Stomach (tissue), 4 donors: Measurements from ENCODE around the gene ARHGAP15.

Experiments
- POLR2A ChIP-seq, 4 donors: fragments of 450-650 bp; IDR thresholded peaks; one replicate each; pipeline ENCODE4 v1.6.1; 2016; ENCODE audit warnings: antibody characterized with exemption in 4 of 4, control low read depth in 2 of 4, mild to moderate bottlenecking in 1 of 4, moderate library complexity in 1 of 4
- POLR2AphosphoS5 ChIP-seq, 3 donors: sonication (generic); formaldehyde crosslinking; IDR thresholded peaks; one replicate each; pipeline ENCODE4 v1.6.1; 2016; ENCODE audit warnings: antibody characterized with exemption in 3 of 3
- TF ChIP-seq, protein P1 (sequence below), 7 experiments: fragments of 450-650 bp in 4 of 7; fragments of 200-600 bp in 3 of 7; sonication (generic) in 3 of 7; IDR thresholded peaks; one replicate each; pipeline ENCODE4 v1.5.1; 2016 to 2019; ENCODE audit warnings: antibody characterized with exemption in 7 of 7, control low read depth in 2 of 7, mild to moderate bottlenecking in 1 of 7

DNA sequence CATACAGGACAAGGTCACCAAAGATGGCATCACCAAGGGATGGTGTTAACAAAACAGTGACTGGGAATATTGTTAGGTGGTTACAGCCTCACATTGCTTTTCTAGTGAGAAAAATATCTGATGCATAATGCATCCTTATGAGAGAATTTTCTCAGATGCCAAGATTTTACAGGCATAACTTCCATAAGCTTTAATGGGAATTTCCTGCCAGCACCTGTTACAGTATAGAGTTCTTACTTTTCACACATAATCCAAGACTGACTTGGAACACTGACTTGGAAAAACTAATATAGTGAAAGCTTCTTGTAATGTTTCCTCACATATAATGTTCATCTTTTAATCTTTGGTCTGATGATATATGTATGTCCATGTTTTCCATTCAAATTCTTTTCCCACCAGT lies 402.8 kb downstream of the ARHGAP15 start:
- TF ChIP-seq POLR2AphosphoS5 (IDR thresholded peaks at IDR 0.05), result no peak
- TF ChIP-seq, protein P1, sequence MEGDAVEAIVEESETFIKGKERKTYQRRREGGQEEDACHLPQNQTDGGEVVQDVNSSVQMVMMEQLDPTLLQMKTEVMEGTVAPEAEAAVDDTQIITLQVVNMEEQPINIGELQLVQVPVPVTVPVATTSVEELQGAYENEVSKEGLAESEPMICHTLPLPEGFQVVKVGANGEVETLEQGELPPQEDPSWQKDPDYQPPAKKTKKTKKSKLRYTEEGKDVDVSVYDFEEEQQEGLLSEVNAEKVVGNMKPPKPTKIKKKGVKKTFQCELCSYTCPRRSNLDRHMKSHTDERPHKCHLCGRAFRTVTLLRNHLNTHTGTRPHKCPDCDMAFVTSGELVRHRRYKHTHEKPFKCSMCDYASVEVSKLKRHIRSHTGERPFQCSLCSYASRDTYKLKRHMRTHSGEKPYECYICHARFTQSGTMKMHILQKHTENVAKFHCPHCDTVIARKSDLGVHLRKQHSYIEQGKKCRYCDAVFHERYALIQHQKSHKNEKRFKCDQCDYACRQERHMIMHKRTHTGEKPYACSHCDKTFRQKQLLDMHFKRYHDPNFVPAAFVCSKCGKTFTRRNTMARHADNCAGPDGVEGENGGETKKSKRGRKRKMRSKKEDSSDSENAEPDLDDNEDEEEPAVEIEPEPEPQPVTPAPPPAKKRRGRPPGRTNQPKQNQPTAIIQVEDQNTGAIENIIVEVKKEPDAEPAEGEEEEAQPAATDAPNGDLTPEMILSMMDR (IDR thresholded peaks at IDR 0.05), result no peak
- no peak for TF ChIP-seq POLR2A (IDR thresholded peaks at IDR 0.05)
